MM.1S (cell line): ENCODE measurements around the gene CRACDL.

Experiments
- EZH2phosphoT487 ChIP-seq: fragments of 300-600 bp; sonication (generic); IDR thresholded peaks from 2 replicates; pipeline ENCODE4 v1.6.1; 2018; ENCODE audit warnings: antibody characterized with exemption, low read length
- TF ChIP-seq, protein P1 (sequence below): fragments of 300-600 bp; sonication (generic); IDR thresholded peaks from 2 replicates; pipeline ENCODE4 v1.5.1; 2016; ENCODE audit warnings: antibody characterized with exemption, low read length, mixed read lengths

DNA sequence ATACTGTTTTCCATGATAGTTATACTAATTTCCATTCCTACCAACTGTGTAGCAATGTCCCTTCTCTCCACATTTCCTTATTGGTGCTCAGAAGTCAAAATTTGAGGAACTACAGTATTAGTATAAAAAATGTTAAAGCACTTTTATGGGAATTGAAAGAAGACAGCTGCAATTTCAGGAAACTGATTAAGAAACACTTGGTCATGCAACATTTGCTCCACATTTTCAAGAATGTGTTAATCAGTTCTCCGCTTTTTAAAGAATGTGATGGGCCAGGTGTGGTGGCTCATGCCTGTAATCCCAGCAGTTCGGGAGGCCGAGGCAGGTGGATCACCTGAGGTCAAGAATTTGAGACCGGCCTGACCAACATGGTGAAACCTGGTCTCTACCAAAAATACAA, 171.5 kb downstream of the CRACDL start:
- TF ChIP-seq, protein P1, sequence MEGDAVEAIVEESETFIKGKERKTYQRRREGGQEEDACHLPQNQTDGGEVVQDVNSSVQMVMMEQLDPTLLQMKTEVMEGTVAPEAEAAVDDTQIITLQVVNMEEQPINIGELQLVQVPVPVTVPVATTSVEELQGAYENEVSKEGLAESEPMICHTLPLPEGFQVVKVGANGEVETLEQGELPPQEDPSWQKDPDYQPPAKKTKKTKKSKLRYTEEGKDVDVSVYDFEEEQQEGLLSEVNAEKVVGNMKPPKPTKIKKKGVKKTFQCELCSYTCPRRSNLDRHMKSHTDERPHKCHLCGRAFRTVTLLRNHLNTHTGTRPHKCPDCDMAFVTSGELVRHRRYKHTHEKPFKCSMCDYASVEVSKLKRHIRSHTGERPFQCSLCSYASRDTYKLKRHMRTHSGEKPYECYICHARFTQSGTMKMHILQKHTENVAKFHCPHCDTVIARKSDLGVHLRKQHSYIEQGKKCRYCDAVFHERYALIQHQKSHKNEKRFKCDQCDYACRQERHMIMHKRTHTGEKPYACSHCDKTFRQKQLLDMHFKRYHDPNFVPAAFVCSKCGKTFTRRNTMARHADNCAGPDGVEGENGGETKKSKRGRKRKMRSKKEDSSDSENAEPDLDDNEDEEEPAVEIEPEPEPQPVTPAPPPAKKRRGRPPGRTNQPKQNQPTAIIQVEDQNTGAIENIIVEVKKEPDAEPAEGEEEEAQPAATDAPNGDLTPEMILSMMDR: no peak
- TF ChIP-seq EZH2phosphoT487: no peak
